WTC11 (cell line): ENCODE measurements around the gene ZPBP. TPM values are rescaled to one million over a fixed set of nuclear protein-coding genes. Genes with fewer than 3 reads are reported as not detected.

Experiments
- ATAC-seq: fragments of 200-7000 bp; cut with Tn5 transposase; 2 replicates; pipeline ENCODE4 v1.10.0; 2021; ENCODE audit warnings: mild to moderate bottlenecking, moderate library complexity
- CTCF ChIA-PET: fragments of 300-600 bp; sonication (Branson Sonifier 250); formaldehyde crosslinking; loops from one replicate; lab custom pipeline; 2021; ENCODE audit warnings: antibody characterized with exemption; lab: Charles Lee
- POLR2A ChIA-PET: fragments of 350-600 bp; sonication (Branson Sonifier 250); formaldehyde crosslinking; loops from one replicate; lab custom pipeline; 2021; ENCODE audit warnings: antibody characterized with exemption; lab: Charles Lee
- DNase-seq: peaks from one replicate; pipeline ENCODE4 v3.0.0; 2021; ENCODE audit warnings: low spot score
- H3K27ac Mint-ChIP-seq: 2 replicates; pipeline ENCODE4 v1.8.0; 2021; ENCODE audit warnings: mixed read lengths
- H3K27me3 Mint-ChIP-seq: 2 replicates; pipeline ENCODE4 v1.8.0; 2021; ENCODE audit warnings: low read depth, mild to moderate bottlenecking, moderate library complexity, mixed read lengths
- H3K36me3 Mint-ChIP-seq: 2 replicates; pipeline ENCODE4 v1.8.0; 2021; ENCODE audit warnings: mixed read lengths
- H3K4me1 Mint-ChIP-seq: 2 replicates; pipeline ENCODE4 v1.8.0; 2022; ENCODE audit warnings: mixed read lengths
- H3K4me3 Mint-ChIP-seq: 2 replicates; pipeline ENCODE4 v1.8.0; 2021; ENCODE audit warnings: mild to moderate bottlenecking, moderate library complexity, mixed read lengths
- H3K9me3 Mint-ChIP-seq: 2 replicates; pipeline ENCODE4 v1.8.0; 2021; ENCODE audit warnings: mixed read lengths
- ATF2 ChIP-seq: sonication (generic); formaldehyde crosslinking; IDR thresholded peaks from 2 replicates; pipeline ENCODE4 v1.8.1; 2022; ENCODE audit warnings: low read depth, missing genetic modification reagents, borderline replicate concordance
- CBFB ChIP-seq: sonication (generic); formaldehyde crosslinking; IDR thresholded peaks from 2 replicates; pipeline ENCODE4 v1.8.1; 2022; ENCODE audit warnings: mild to moderate bottlenecking, low read depth, missing genetic modification reagents
- CREB1 ChIP-seq: sonication (generic); formaldehyde crosslinking; IDR thresholded peaks from 2 replicates; pipeline ENCODE4 v1.8.0; 2023; ENCODE audit warnings: mild to moderate bottlenecking, missing genetic modification reagents
- E2F5 ChIP-seq: sonication (generic); formaldehyde crosslinking; IDR thresholded peaks from 2 replicates; pipeline ENCODE4 v1.8.1; 2022; ENCODE audit warnings: mild to moderate bottlenecking, moderate library complexity, missing genetic modification reagents
- EMX1 ChIP-seq: fragments of 250-450 bp; sonication (Bioruptor Pico); IDR thresholded peaks from 2 replicates; pipeline ENCODE4 v1.8.0; 2021; ENCODE audit warnings: mild to moderate bottlenecking
- ERG ChIP-seq: fragments of 250-450 bp; sonication (Bioruptor Pico); IDR thresholded peaks from 2 replicates; pipeline ENCODE4 v1.8.0; 2021; ENCODE audit warnings: mild to moderate bottlenecking
- JUN ChIP-seq: sonication (generic); formaldehyde crosslinking; IDR thresholded peaks from 2 replicates; pipeline ENCODE4 v1.8.0; 2023; ENCODE audit warnings: mild to moderate bottlenecking, missing genetic modification reagents
- MAX ChIP-seq: sonication (generic); formaldehyde crosslinking; IDR thresholded peaks from 2 replicates; pipeline ENCODE4 v1.8.0; 2022; ENCODE audit warnings: mild to moderate bottlenecking, missing genetic modification reagents
- MYBL2 ChIP-seq: sonication (generic); formaldehyde crosslinking; IDR thresholded peaks from 2 replicates; pipeline ENCODE4 v1.8.1; 2023; ENCODE audit warnings: mild to moderate bottlenecking, moderate library complexity, missing genetic modification reagents
- NFE2L1 ChIP-seq: sonication (generic); formaldehyde crosslinking; IDR thresholded peaks from 2 replicates; pipeline ENCODE4 v1.8.1; 2023; ENCODE audit warnings: missing genetic modification reagents
- NR2C2 ChIP-seq: sonication (generic); formaldehyde crosslinking; IDR thresholded peaks from 2 replicates; pipeline ENCODE4 v1.8.0; 2022; ENCODE audit warnings: mild to moderate bottlenecking, missing genetic modification reagents
- NR3C1 ChIP-seq: sonication (generic); formaldehyde crosslinking; conservative IDR thresholded peaks from 2 replicates; pipeline ENCODE4 v1.8.1; 2023; ENCODE audit warnings: low read depth, mild to moderate bottlenecking, missing genetic modification reagents
- PREB ChIP-seq: sonication (generic); formaldehyde crosslinking; IDR thresholded peaks from 2 replicates; pipeline ENCODE4 v1.8.1; 2022; ENCODE audit warnings: mild to moderate bottlenecking, missing genetic modification reagents, moderate library complexity, borderline replicate concordance
- RORB ChIP-seq: fragments of 250-450 bp; sonication (Bioruptor Pico); IDR thresholded peaks from 2 replicates; pipeline ENCODE4 v1.9.0; 2021; ENCODE audit warnings: mild to moderate bottlenecking
- SMAD4 ChIP-seq: sonication (generic); formaldehyde crosslinking; IDR thresholded peaks from 2 replicates; pipeline ENCODE4 v1.8.0; 2022; ENCODE audit warnings: mild to moderate bottlenecking, missing genetic modification reagents
- TCF7 ChIP-seq: sonication (generic); formaldehyde crosslinking; IDR thresholded peaks from 2 replicates; pipeline ENCODE4 v1.8.0; 2022; ENCODE audit warnings: mild to moderate bottlenecking, low read depth, missing genetic modification reagents, moderate library complexity
- USF2 ChIP-seq: sonication (generic); formaldehyde crosslinking; IDR thresholded peaks from 2 replicates; pipeline ENCODE4 v1.8.1; 2023; ENCODE audit warnings: mild to moderate bottlenecking, missing genetic modification reagents, moderate library complexity
- ZNF121 ChIP-seq: sonication (generic); formaldehyde crosslinking; IDR thresholded peaks from 2 replicates; pipeline ENCODE4 v1.8.0; 2023; ENCODE audit warnings: missing genetic modification reagents
- ZNF317 ChIP-seq: sonication (generic); formaldehyde crosslinking; IDR thresholded peaks from 2 replicates; pipeline ENCODE4 v1.8.1; 2023; ENCODE audit warnings: low read depth, mild to moderate bottlenecking, moderate library complexity, missing genetic modification reagents, borderline replicate concordance
- ZNF396 ChIP-seq: fragments of 250-450 bp; sonication (Bioruptor Pico); IDR thresholded peaks from 2 replicates; pipeline ENCODE4 v1.8.0; 2021; ENCODE audit warnings: mild to moderate bottlenecking, moderate library complexity, borderline replicate concordance
- ZNF532 ChIP-seq: fragments of 250-450 bp; sonication (Bioruptor Pico); IDR thresholded peaks from 2 replicates; pipeline ENCODE4 v1.9.0; 2021; ENCODE audit warnings: mild to moderate bottlenecking, borderline replicate concordance
- total RNA-seq: library from RNA; stranded (reverse); gene quantifications from 3 replicates; pipeline ENCODE4 v1.2.3, GENCODE V29; 2021

Gene ZPBP
- total RNA-seq, 1 experiment from 2014 or later: not detected

- POLR2A ChIA-PET: no interaction called here
- Mint-ChIP-seq H3K4me3 (no peak overlapping the region), H3K36me3 (0 out of 2 replicates have a peak, but pooled peaks cover 2% of the 10 kb centered on the region), H3K9me3 (peaks cover 20% of the 10 kb centered on the region), H3K27ac (no peak overlapping the region), H3K4me1 (no peaks in the 10 kb centered on the region), H3K27me3 (no peaks in the 10 kb centered on the region)
- CTCF ChIA-PET: no interaction called here
- TF ChIP-seq ZNF121 (CRISPR knock-in tag): no peak
- TF ChIP-seq CREB1 (CRISPR knock-in tag): no peak
- TF ChIP-seq ATF2 (CRISPR knock-in tag): no peak
- TF ChIP-seq ERG (CRISPR knock-in tag): no peak
- no peak for TF ChIP-seq NR3C1 (CRISPR knock-in tag)
- TF ChIP-seq ZNF532: no peak
- no peak for DNase-seq
- no peak for ATAC-seq
Measured at GRCh38 chr7:50022991-50023390, 70.1 kb downstream of the ZPBP start.

GRCh38 chr7:50022451-50022850, 70.6 kb downstream of the ZPBP start:
- TF ChIP-seq MYBL2 (no peak), NR2C2 (no peak), MAX (CRISPR knock-in tag) (no peak), JUN (no peak), PREB (no peak), CBFB (CRISPR knock-in tag) (no peak), EMX1 (CRISPR knock-in tag) (no peak), ZNF121 (CRISPR knock-in tag) (no peak), USF2 (CRISPR knock-in tag) (no peak)
- CTCF ChIA-PET: no interaction called here
- H3K4me3 Mint-ChIP-seq: no peak overlapping the region
- no peak overlapping the region for H3K27ac Mint-ChIP-seq
- no peaks in the 10 kb centered on the region for H3K27me3 Mint-ChIP-seq
- POLR2A ChIA-PET: no interaction called here
- ATAC-seq (no peak), DNase-seq (no peak)
- H3K9me3 Mint-ChIP-seq: peaks cover 20% of the 10 kb centered on the region
- H3K4me1 Mint-ChIP-seq: no peaks in the 10 kb centered on the region
- 0 out of 2 replicates have a peak, but pooled peaks cover 2% of the 10 kb centered on the region for H3K36me3 Mint-ChIP-seq

GRCh38 chr7:49995681-49996080, 97.4 kb downstream of the ZPBP start:
- no peak overlapping the region for H3K27ac Mint-ChIP-seq
- no peak overlapping the region for H3K4me3 Mint-ChIP-seq
- no peaks in the 10 kb centered on the region for H3K27me3 Mint-ChIP-seq
- 0 out of 2 replicates have a peak, but pooled peaks cover 2% of the 10 kb centered on the region for H3K36me3 Mint-ChIP-seq
- no peaks in the 10 kb centered on the region for H3K4me1 Mint-ChIP-seq
- ChIA-PET POLR2A (no interaction called here), CTCF (no interaction called here)
- peaks cover 65% of the 10 kb centered on the region for H3K9me3 Mint-ChIP-seq
- no peak for ATAC-seq
- DNase-seq: no peak
- TF ChIP-seq RORB (CRISPR knock-in tag) (no peak), TCF7 (CRISPR knock-in tag) (no peak), ZNF396 (CRISPR knock-in tag) (no peak), NFE2L1 (CRISPR knock-in tag) (no peak), SMAD4 (no peak), E2F5 (CRISPR knock-in tag) (no peak), ZNF317 (no peak)
